DOHH2 (cell line): Measurements from ENCODE around the gene RBP2.

ENCODE experiments used
- EZH2phosphoT487 ChIP-seq: fragments of 200-600 bp; sonication (generic); IDR thresholded peaks from 2 replicates; pipeline ENCODE4 v1.6.1; 2017; ENCODE audit warnings: borderline replicate concordance, mild to moderate bottlenecking, antibody characterized with exemption, low read length, moderate library complexity, mixed read lengths
- TF ChIP-seq, protein P1 (sequence below): fragments of 200-600 bp; sonication (generic); IDR thresholded peaks from one replicate; pipeline ENCODE4 v1.5.1; 2014; ENCODE audit warnings: antibody characterized with exemption, mild to moderate bottlenecking, low read depth, low read length; ENCODE audit not compliant: poor library complexity, severe bottlenecking

DNA sequence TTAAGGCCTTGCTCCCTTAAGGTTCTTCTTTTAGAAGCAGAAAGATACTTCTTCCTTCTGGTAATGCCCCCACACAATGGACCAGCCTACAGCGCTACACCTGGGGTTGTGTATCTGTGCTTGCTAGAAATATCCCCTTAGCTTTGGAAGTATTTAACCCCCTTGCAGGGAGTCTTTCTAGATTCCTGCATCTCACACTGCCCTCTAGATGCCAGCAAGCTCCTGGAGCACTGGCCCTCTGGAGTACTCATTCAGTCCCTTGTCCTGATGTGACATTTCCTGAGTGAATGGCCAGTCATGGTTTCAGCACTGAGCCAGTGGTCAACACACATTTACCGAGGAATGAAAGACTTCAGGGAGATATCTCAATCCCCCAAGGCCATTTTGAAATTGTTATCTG is 30.4 kb upstream of the RBP2 start:
- TF ChIP-seq, protein P1, sequence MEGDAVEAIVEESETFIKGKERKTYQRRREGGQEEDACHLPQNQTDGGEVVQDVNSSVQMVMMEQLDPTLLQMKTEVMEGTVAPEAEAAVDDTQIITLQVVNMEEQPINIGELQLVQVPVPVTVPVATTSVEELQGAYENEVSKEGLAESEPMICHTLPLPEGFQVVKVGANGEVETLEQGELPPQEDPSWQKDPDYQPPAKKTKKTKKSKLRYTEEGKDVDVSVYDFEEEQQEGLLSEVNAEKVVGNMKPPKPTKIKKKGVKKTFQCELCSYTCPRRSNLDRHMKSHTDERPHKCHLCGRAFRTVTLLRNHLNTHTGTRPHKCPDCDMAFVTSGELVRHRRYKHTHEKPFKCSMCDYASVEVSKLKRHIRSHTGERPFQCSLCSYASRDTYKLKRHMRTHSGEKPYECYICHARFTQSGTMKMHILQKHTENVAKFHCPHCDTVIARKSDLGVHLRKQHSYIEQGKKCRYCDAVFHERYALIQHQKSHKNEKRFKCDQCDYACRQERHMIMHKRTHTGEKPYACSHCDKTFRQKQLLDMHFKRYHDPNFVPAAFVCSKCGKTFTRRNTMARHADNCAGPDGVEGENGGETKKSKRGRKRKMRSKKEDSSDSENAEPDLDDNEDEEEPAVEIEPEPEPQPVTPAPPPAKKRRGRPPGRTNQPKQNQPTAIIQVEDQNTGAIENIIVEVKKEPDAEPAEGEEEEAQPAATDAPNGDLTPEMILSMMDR, result no peak
- no peak for TF ChIP-seq EZH2phosphoT487
